A204.1 (cell line): ENCODE results near the gene FHOD3.

Experiments
- FAIRE-seq: peaks from 2 replicates; lab custom pipeline; 2012; peaks lifted over from hg19 to GRCh38; lab: Jason Lieb, UNC

Gene FHOD3

GRCh38 chr18:36411745-36412168 is 114.2 kb downstream of the FHOD3 start:
- no peak for FAIRE-seq

DNA sequence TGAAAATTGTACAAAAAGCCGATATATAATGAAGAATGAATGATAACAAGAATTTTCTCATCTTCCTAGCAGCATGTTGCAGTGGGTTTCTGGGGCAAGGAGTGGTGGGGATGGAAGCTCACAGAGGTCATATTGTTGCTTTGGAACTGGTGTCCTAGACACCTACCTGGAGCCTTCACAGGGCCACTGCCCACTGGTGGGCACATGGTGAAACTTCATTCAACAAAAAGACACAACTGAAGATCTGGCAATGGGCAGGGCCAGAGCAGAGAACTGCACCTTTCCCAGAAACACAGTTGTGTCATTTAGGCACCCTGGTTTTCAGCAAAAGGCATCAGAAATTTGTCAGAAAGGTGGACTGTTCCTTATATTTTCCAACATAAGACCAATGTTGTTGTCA is 115.3 kb downstream of the FHOD3 start:
- FAIRE-seq: no peak

DNA sequence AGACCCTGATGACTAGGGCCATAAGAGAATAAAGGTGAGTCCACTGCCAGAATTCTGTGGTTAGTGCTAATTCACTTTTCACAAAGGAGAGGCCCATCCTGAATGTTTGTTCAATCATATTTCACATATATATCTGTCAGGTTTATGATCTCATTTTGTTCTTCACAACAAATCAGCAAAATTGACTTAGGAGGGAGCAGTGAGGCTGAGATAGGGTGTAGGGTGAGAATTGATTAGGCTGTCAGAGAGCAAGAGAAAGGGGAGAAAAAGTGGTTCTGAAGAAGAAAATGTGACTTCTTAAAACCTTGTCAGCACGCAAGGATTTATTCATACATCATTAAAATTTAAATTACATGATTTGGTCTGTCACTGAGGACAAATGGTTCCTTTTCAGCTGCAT is 117.7 kb downstream of the FHOD3 start:
- FAIRE-seq: no peak

DNA sequence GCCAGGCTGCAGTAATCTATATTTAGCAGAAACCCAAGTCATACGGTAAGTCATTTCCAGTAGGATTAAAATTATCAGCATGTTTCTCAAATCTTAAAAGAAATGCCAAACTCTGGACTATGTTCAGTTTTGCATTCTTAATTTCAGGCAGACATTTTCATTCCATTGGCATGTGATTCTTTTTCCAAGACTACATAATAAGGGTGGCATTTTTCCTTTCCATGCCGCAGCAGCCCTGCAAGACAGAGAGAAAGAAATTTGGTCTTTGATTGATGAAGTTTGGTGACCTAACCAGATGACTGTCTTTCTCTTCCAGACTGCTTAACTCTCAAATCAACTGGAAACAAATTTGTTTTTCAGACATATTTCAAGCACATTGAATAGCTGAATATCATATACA is 118.1 kb downstream of the FHOD3 start:
- FAIRE-seq: no peak

DNA sequence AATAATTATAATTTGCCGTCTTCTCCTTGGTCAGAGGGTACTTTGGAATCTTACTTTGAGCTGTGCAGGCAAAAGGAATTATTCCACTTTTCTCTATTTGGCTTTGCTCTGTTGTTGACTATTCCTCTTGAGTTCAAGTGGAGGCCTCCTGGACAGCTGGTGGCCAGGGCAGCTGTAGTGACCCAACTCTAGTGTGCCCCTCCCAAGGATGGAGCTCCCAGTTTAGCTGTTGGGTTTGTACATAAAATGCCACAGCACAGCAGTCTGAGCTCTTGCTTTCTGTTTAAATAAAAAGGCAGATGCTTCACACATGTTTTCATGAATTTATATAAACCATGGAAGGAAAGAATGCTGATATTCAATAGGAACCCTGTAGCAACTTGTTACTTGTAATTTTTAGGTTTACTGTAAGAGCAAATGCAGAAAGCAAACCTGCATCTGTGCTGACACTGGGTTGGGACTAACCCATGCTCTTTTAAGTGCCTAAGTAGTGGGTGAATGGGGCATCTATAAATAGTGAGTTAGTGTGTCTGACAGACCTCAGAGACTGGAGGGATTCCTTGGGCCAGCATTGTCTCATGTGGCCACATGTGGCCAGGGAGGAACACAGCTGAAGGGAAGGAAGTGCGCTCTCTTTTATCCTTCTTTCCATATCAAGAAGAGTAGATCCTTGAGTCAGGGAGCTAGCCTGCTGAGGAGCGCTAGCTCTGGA is 121.8 kb downstream of the FHOD3 start:
- no peak for FAIRE-seq

DNA sequence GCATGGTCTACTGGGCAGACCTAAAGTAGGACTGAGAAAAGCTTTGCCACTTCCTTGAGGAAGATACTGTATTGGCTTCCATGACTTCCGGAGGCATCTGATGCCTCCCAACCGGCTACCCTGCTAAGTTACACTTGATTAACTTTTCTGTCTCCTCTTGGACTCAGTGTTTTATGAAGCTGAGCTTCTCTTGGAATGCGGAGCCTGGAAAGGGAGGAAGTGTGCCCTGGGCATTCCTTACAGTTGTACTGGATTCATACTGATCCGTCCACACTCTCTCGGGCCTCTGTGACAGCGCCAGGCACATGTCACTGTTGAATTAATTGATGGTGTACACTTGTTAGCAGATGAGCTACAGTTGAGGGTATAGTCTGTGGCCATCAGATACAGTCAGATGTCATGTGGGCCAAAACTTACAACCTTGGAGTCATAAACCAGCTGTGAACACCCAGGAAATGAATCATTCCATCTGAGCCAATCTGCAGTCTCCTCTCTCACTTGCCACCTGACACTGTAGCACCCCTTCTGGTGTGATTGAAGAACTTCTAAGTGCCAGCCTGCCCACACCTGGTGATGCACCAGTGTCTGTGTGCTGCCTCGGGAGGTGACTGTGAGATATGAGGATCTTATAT is 122.5 kb downstream of the FHOD3 start:
- no peak for FAIRE-seq

GRCh38 chr18:36420826-36421225 is 123.3 kb downstream of the FHOD3 start:
- no peak for FAIRE-seq

GRCh38 chr18:36424741-36425142 is 127.2 kb downstream of the FHOD3 start:
- no peak for FAIRE-seq

DNA sequence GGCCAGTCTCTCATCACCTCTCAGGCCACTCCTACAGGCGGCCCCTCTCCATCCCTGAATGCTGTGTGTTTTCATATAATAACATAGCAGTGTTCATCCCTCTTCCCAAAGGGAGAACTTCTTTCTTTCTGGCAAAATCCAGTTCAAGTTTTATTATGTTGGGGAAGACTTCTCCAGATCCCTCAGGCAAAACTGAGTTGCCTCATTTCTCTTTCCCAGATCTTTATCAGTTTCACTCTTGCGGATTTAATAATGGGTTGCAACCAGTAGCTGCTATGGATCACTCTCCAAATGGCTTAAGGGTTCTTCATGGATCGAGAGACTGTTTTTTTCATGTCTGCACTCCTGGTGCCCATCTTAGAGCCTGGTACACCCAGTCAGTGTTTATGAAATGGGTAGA is 129.9 kb downstream of the FHOD3 start:
- FAIRE-seq: no peak

GRCh38 chr18:36427831-36428230 is 130.3 kb downstream of the FHOD3 start:
- FAIRE-seq: no peak

GRCh38 chr18:36428431-36429029 is 131.0 kb downstream of the FHOD3 start:
- FAIRE-seq: no peak

DNA sequence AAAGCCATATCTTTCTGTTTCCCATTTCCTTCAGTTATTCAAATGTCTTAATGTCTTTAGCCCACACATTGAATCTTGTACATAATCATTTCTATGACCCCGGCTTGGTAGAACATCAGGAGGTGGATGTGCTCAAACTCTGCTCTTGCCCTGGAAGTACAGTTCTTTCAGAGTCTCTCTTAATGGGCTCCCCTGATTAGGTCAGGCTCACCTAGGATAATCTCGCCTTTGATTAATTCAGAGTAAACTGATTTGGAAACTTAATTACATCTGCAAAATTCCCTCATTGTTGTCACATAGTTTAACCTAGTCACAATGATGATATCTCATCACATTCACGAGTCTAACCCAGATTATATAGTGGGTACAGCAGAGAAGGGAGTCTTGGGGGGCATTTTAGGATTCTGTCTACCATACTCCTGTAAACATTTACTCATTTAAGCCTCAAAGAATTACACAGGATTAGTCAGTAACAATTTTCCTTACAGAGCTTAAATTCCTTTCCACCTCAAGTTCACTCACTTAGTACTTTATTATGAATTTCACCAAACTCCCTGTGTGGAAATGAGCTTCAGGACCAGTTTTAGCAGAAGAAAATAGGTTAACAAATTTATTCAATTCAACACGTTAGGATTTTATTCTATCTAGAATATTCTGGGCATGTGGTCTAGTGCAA is 135.5 kb downstream of the FHOD3 start:
- FAIRE-seq: no peak

GRCh38 chr18:36436387-36436786 is 138.9 kb downstream of the FHOD3 start:
- no peak for FAIRE-seq

DNA sequence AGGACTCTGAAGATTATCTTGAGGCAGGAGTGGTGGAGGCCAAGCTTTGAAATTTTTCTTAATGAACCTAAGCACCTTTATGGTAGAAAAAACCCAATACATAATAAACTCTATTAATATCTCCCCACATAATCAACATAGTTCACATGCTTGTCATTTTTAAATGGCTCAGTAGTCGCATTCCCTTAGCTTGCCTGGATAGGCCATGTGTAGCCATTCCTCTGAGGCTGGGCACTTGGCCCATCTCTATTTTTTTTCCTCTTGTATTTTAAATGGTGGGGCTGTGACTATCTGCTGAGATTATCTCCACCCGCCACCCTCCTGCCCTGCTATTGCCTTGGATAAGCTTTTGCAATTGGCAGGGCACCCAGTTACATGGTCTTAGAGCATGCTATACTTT is 143.1 kb downstream of the FHOD3 start:
- FAIRE-seq: no peak

GRCh38 chr18:36441426-36442240 is 144.1 kb downstream of the FHOD3 start:
- no peak for FAIRE-seq

DNA sequence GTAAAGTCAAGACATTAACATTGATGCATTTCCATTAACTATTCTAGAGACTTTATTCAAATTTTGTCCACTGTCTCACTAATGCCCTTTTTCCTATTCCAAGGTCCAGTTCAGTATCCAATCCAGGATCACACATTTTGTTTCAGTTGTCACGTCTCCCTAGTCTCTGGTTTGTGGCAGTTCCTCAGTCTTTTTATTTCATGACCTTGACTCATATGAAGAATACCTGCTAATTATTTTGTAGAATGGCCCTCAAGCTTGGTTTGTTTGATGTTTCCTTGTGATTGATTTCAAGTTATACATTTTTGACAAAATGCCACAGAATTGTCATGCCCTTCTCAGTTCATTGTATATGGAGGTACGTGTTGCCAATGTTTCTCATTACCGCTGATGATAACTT is 145.2 kb downstream of the FHOD3 start:
- FAIRE-seq: no peak

DNA sequence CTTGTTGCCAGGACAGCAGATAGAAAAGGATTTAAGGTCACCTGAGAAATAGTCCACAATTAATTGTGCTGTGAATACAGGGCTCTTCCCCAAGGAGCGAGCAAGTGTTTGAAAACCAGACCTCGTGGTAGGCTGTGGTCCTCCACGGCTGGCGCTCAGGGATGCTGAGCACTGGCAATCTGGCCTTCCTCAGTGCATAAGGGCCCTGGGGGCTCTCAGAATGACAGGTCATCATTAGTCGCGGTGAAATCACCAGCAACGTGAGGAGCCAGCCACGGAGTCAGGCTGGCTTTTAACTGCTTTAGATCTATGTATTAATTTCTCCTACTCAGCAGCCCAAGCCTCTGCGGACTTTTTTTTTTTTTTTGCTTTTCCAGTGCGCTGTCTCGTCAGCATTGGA is 148.5 kb downstream of the FHOD3 start:
- no peak for FAIRE-seq

DNA sequence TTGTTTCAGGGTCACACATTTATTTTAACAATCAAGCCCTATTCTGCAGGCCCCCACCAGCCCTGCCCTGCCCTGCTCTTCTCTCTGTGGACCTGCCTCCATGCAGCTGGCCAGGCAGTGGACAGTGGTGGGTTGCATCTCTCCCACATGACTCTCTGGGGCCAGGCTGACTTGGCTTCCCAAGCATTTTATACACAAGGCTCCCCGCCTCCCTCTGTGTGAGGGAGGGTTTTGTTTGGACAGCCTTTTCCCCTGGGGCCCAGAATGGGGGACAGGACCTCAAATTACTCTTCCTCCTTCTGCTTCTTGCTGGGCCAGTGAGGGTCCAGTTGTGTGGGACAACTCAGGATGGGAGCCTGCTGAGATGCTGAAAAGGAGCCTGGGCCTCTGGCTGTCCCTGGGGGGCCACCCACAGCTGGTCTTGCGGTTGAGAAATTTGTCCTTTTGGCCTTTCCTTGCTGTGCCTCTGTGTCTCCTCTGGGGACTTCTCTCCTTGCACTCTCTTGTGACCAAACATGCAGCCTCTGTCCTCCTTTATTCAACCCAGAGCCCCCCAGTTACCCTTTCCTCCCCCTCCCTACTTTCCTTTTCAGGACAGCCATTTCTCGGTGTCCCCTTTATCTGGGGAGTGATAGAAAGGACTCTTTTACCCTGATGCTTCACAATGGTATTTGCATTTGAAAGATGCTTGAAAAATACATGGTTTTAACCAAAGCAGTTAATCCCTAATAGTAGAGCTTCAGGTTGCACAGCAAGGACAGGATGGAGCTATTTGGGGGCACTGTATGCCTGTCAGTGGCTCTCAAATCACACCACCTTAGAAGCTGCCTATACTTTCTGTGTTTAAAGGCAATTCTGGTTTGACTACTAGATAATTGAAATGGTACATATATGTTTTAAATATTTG is 151.1 kb downstream of the FHOD3 start:
- FAIRE-seq: no peak

DNA sequence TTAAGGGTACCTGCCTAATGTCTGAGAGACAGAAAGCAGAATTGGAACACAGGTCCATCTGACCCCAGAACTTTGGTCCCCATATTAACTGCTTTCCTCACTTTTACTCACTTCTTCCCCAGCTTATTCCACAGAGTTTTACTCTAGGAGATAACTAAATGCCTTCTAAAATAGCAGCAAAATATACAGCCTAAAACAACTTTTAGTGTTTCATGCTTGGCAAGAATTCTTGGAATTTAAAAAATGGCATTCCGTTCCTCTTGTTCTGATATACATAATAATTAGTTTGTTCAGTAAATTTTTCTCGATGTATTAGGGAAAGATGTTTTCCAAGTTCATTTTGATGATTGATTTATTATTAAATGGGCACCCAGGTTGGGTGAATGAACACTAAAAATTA is 151.9 kb downstream of the FHOD3 start:
- FAIRE-seq: no peak

DNA sequence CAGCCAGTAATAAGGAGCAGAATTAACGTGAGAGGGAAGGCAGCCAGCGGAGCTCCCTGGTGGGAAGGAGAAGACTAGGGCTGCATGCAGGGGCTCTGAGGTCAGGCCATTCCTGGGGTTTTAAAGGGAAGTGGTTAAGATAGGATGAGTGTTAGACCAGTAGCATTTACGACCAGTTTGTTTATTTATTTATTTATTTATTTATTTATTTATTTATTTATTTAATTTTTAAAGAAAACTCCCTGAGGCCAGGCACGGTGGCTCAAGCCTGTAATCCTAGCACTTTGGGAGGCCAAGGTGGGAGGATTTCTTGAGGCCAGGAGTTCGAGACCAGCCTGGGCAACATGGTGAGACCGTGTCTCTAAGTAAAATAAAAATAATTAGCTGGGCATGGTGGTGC is 152.8 kb downstream of the FHOD3 start:
- no peak for FAIRE-seq
